IPS-18c (cell line): Measurements from ENCODE around the gene UNC5CL.

ENCODE experiments used
- H3K4me3 ChIP-seq: 2 replicates; pipeline ENCODE4 v1.7.0; 2013; ENCODE audit warnings: low read depth, mild to moderate bottlenecking, low read length, moderate library complexity; ENCODE audit not compliant: insufficient read depth
- H3K9me3 ChIP-seq: one replicate; pipeline ENCODE4 v1.6.1; 2013; ENCODE audit warnings: mild to moderate bottlenecking, low read length, moderate library complexity; ENCODE audit not compliant: control insufficient read depth, insufficient read depth

UNC5CL gene

DNA sequence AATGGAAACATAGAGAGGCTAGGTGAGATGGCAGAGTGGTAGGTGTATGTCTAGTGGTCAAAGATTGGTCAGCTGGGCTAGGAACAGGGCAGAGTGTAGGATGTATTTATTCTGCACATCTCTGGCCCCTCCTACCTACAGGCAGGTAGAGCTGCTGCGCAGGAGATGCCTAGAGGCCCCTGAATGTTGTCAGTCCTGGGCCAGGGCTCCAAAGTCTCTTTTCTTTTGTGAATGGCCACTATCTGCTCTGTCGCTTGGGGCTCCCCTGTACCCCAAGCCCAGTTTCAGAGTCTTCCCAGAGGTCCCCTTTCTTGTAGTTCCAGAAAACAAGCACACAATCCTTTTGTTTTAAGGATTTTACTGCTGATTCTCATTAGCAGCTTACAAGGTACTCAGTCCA lies 8.3 kb upstream of the UNC5CL start:
- H3K4me3 ChIP-seq = no peak overlapping the region
- no peaks in the 10 kb centered on the region for H3K9me3 ChIP-seq

DNA sequence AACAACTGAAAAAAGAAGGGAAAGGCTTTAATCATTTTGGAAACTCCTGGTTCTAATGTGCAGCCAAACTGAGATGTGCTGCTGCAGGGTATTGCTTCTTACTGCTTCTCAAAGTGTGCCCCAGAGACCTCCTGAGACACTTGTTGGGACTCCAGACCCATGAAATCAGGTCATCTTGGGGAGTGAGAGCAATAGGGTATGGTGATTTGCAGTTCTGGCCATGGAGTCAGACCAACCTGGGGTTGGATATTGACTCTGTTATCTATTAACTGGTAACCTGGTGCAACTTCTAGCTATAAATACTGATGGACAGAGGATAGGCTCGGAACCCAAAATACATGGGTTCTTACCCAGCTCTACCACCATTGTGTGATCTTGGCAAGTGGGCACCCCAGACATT lies 7.1 kb upstream of the UNC5CL start:
- Histone ChIP-seq H3K4me3 (no peak overlapping the region), H3K9me3 (no peaks in the 10 kb centered on the region)

DNA sequence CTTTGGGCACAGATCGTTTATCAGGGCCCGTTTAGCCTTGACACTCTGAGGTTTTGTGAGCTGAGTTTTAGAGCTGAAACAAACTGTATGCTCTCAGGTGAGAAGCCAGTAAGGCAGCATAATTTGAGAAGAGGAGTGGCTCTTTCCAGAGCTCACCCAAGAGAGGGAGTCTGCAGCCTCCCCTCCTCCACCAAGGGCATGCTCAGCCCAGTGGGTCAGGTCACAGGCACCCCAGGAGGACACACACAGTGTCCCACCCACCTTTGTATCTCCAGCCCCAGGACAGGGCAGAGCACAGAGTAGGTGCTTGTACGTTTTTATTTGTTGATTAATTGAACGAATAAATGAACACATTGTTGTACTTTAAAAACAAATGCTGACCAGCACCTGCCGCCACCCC lies 6.6 kb upstream of the UNC5CL start:
- no peak overlapping the region for H3K4me3 ChIP-seq
- no peaks in the 10 kb centered on the region for H3K9me3 ChIP-seq

DNA sequence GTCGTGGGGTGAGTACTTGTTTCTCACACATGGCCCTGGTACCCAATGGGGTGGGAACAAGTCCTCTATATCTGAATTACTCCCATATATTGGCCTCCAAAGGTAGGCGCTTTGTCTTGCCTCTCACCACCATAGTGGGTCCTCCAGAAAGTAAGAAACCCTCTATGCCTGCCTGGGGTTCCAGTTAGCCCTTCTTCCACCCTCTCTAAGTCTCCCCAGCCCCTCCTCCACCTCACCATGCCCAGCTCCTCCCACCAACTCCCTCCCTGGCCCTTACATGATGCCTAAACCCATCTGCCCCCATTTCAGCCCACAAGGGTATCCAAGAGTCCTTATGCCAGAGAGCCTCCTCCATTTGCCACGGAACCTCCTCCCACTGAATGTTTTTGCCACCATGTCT lies 4.1 kb upstream of the UNC5CL start:
- H3K9me3 ChIP-seq = no peaks in the 10 kb centered on the region
- H3K4me3 ChIP-seq = no peak overlapping the region

DNA sequence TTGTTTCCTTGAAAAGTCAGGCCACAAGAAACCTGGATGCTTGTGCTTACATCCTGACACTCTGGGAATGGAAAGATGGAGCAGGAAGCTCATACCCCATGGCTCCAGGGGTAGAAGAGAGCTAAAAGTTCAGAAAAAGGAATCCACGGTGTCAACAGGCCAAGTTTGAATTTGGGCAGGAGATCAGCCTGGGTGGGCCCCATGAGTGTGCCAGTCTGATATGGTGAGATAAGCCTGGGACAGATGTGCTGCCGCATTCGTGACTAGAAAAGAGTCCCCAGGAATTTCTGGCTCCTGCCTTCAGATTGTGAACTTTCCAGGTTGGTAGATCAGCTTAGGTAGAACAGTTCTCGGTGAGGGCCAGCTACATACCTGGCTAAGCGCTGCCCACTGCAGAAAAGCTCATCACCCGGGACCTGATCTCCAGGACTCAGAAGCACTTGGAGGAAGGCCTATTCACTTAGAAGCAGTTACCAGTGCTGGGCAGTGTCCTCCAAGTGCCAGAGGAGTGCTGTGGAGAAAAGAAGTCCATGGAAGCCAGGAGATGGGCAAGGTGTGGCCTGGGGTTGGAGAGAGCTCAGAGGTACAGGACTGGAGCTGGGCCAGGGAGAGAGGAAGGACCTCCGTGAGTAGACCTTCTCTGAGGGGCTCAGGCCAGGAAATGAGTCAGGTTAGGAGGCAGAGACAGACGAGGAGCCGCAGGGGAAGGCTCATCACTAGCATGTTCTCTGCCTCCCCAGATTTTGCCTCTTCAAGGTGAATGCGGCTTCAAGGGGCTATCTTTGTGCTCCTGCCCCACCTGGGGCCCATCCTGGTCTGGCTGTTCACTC lies 3.4 kb upstream of the UNC5CL start, which contains the start of gene TSPO2:
TSPO2 (plus strand) TSS at position 242 of the 830 bp plus-strand sequence; CDS start at position 761, 519 bp downstream.
- no peak within 1 kb of the TSS for H3K4me3 ChIP-seq

DNA sequence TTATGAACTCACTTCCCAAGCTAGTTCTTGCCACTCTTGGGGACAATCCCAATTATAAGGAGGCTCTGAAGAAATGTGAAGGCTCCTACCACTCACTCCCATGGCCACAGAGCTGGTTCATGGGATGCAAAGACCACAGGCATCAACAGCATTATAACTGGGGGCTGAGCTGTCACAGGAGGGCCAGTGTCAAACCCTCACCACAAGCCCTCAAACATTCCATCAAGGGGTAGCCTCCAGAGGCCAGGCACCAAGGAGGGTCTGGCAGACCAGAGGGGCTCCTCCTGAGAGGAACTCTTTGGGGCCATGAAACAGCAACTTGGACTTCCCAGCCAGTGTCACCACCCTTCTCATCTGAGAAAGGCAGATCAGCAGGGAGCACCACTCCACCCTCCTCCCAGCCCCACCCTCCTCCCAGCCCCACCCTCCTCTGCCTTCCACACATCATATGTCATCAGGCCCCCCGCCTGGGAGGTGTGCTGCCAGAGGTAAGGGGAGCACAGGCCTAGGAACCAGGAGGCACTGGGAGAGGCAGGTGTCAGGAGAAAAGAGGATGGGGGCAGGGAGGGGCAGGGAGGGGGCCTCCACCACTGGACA lies 2.0 kb upstream of the UNC5CL start:
- H3K4me3 ChIP-seq = no peak overlapping the region
- no peaks in the 10 kb centered on the region for H3K9me3 ChIP-seq

More for the DNA sequence above, 3.4 kb upstream of the UNC5CL start, which contains the start of gene TSPO2:
- H3K9me3 ChIP-seq = no peaks in the 10 kb centered on the region

DNA sequence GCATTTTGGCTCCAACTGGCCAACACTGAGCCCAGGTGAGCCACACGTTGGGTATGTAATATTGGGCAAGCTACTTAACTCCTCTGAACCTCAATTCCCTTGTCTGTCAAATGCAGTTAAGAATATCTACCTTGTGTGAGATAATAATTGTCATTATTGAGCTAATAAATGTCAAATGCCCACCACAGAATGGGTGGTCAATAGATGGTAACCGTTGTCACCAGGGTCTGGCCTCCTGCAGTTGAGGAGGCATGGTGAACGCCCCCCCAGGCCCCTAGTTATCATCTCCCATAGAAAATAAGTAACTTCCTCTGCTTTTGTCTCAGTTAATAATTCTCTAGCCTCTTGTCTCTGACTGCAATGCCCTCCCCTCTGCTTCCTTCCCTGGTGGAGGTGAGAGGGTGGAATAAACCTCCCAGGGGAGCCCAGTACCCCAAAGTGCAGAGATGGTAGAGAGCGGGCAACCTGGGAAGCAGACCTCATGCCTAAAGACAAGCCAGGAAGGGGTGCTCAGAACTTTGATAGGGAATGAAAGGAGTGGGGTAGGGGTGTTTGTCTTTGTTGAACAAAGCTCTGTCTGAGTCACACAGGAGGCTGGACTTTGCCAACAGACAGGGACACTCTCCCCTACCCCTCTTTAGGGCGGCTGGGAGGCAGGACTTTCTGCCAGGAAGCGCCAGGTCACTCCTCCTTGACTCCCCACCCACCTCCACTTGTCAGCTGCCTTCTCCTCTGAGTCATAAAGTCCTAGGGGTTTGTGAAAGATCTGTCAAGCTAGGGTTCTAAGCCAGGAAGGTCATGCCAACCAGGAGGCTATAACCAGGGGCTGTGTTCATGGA lies 1.3 kb upstream of the UNC5CL start:
- no peaks in the 10 kb centered on the region for H3K9me3 ChIP-seq
- H3K4me3 ChIP-seq = no peak overlapping the region

DNA sequence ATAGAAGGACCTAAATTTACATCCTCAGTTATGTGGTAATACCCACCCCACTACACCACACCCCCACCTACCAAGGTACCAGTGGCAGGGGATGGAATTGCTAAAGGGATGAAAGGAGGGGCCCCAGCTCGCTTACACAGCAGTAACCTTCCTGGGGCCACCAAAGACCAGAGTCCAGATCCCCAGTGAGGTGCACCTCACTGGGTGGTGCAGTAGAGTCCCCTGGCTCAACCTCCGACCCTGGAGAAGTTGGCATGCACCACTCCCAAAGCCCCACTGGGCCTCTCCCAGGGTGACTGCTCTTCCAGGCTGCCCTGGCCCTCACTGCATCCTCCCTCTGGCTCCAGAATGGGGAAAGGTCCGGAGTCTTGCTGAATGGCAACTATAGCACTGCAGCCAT lies 816 bp downstream of the UNC5CL start:
- no peaks in the 10 kb centered on the region for H3K9me3 ChIP-seq
- no peak overlapping the region for H3K4me3 ChIP-seq

DNA sequence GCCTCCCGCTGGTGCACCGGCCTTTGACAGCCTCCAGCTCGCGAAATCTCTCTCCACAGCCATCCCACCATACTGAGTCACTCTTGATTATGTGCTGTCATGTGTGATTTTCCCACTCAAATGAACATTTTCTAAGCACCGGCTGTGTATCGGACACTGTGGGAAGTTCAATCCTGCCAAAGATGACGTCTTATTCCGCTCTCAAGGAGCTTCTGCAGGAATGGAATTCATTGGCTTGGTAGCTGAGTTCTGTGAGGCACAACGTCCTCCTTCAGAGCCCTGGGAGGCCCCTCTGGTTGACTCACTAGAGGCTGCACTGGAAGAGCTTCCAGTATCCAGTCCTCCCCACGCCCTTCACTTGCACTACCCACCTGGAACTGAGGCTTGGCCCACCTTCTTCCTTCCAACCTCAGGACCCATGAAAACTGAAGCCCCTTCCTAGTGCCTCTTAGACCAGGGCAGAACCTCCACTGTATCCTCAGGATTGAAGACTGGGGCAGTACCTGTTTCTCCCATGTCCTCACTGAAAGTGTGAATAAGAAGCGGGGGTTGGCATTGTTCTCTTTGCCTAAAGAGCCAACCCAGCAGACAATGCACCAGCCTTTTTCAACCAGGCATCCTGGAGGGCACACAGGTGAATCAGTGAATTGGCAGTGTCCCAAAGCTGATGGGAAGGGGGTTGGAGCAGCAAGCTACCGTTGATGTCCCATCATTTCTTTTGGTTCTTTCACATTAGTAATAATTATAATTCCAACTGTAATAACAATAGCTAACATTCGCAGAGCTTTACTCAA lies 1.7 kb downstream of the UNC5CL start:
- Histone ChIP-seq H3K9me3 (no peaks in the 10 kb centered on the region), H3K4me3 (no peak overlapping the region)

DNA sequence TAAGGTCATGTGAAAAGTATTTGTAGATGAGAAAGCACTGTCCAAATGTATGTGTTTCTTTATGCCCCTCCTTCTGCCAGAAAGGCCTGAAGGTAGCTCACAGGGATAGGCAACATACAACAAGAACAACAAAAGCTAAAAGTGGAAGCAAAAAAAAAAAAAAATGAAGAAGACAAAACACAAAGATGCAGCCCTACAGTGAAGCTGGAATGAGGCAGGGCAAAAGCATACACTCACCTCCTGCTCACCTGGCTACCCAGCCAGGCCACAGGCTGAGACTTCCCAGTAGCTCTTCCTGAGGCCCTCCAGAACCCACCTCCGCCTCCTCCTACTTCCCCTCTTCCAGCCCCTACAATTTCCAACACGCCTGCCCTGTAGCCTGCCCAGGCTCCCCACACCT lies 2.4 kb downstream of the UNC5CL start:
- Histone ChIP-seq H3K4me3 (no peak overlapping the region), H3K9me3 (no peaks in the 10 kb centered on the region)

DNA sequence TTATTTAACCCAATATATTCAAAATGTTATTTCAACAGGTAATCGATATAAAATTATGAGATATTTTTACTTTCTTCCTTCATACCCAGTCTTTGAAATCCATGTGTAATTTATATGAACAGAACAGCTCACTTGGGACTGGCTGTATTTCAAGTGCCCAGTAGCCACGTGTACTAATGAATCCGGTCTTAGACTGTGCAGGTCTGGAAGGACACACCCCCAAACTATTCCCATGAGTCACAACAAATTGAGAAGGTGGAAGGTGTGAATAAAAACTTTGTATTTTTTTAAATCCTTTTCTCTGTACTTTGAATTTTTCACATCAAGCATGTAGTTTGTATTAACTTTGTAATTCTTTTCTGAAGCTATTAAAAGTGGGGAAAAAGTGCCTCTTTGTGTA lies 2.8 kb downstream of the UNC5CL start:
- H3K9me3 ChIP-seq = no peaks in the 10 kb centered on the region
- H3K4me3 ChIP-seq = no peak overlapping the region

DNA sequence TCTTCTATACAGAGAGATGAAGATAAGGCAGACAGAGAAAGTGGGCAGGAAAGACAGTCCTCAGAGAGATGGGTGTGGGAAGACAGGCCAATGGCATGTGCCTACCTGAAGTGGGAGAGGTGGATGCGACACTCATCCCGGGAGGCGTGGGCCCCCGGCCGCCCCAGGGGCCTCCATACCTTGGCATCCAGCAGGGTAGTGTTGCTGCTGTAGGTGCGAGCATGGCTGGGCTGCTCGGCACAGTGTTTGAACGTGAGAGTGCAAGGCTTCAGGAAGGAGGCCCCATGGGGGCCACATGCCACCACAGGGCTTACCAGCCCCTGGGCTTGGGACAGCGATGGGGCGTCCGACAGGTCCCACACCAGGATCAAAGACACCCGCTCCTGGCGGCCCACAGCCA lies 5.2 kb downstream of the UNC5CL start:
- H3K4me3 ChIP-seq = no peak overlapping the region
- H3K9me3 ChIP-seq = peaks cover 2% of the 10 kb centered on the region

DNA sequence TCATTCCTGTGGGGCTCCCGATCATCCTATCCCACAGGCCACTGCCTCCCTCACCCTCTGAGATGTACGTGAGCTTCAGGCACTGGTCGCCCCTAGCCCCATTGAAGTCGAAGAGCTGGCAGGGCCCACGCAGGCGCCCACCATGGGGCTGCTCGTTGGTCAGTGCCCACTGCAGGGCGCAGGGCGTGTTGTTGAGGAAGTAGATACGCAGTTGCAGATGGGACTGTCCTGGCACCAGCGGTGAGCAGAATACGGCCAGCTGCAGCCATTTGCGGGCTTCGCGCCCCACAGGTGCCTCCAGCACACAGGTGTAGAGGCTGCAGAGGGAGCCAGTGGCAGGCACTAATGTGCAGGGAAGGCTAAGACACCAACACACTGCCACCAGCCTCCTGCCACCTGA lies 6.2 kb downstream of the UNC5CL start:
- Histone ChIP-seq H3K9me3 (peaks cover 2% of the 10 kb centered on the region), H3K4me3 (no peak overlapping the region)

DNA sequence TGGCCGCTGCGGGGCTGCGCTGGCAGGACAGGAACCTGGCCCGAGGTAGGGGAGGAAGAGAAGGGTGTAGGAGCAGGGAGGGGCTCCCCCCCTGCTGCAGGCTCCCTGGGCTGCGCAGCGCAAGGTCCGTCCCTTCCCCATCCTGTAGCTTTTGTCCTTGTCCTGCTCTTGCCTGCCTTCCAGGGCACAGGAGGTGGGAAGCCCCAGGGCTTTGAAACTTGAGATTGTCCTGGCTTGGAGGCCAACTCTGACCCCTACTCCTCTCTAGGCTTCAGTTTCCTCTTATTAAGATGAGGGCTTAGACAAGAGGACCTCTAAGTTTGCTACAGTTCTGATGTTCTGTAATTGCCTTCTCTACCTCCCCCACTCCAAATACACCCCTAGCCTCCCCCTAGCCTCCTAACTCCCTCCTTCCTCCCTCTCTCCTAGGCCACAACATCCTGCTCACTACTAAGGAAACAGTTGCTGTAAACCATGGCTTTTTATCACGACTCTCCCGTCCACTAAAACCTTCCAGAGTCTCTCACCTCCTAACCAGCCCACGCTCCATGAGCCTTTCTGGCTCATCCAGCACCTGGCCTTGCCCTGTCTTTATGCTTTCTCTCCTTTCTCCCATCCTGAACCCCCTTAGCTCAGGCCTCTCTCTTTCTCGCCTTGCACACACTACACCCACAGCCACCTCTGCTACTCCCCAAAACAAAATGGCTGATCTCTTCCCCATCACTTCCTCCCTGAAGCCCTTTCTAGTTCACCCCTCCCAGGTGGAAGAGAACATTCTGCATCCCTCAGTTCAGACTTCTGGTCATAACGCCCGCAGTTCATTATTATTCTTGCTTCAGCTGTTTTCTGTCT lies 10.2 kb downstream of the UNC5CL start:
- Histone ChIP-seq H3K9me3 (peaks cover 2% of the 10 kb centered on the region), H3K4me3 (peak overlapping the region; percentile 62; the same call in 1 of the 2 replicates)

DNA sequence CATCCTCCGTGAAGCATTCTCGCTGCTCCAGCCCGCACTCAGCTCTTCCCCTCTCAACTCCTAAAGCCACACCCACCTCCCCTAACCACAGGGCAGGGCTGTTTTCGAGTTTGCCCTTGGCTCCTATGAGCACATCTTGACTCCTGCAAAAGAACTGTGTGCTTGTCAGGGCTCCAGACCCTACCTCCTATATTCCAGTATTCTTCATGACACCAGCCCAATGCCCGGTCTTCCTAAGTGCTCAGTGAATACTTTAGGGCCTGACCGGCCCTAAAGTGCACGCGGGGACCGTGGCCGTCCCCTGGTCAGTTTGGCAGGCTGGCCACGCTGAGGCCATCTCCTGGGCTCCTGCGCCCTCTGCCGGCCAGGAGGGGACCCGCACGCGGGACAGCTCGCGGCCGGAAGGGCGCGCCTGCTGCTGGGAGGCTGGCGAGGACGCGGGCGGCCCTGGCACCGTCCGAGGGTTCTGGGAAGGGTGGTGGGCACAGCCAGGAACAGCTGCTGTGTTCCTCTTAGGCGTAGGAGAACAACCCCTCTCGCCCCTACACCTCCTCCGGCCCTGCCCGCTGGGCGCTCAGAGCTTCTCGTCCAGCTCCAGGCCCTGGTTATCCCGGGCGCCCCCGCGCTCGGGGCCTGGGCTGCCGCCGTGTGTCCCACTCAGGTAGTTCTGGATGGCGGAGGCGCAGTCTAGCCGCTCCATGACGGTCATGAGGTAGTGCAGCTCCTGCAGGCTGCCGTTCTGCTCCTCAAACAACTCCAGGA lies 11.0 kb downstream of the UNC5CL start:
- Histone ChIP-seq H3K4me3 (peak overlapping the region; percentile 62), H3K9me3 (peaks cover 2% of the 10 kb centered on the region)

DNA sequence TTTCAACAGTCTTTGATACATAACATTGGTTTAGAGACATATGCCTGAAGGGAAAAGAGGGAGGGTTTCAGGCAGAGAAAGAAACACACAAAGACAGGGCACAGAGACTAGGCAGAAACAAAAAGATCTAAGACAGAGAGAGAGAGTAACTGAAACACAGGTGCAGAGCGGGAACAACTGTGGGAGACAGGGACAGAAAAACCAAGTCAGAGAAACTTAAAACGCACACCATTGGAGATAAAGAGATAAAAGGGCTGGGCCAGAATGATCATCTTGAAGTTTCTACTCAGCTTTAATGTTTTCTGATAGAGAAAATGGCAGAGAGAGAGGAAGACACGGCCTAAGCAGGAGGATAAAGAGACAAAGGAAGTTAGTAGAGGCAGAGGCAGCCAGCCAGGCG lies 11.8 kb downstream of the UNC5CL start:
- Histone ChIP-seq H3K9me3 (peaks cover 2% of the 10 kb centered on the region), H3K4me3 (peak overlapping the region; percentile 62)
